Measurements from ENCODE around the gene PER2.

Gene PER2

GRCh38 chr2:238235856-238236255 lies 52.6 kb downstream of the PER2 start:
- H3K36me3 ChIP-seq (replicated peaks; ENCODE audit: low read depth, low read length), result no peaks in the 10 kb centered on the region
- H3K9ac ChIP-seq (ENCODE audit: low read length), result no peak overlapping the region
- TF ChIP-seq EZH2phosphoT487 (IDR thresholded peaks at IDR 0.05; ENCODE audit: low read depth) (no peak), CTCF (IDR thresholded peaks at IDR 0.05; ENCODE audit: low read depth, low read length) (no peak)
- H3K4me2 ChIP-seq (ENCODE audit: low read length), result no peak overlapping the region
- no peaks in the 10 kb centered on the region for H4K20me1 ChIP-seq (ENCODE audit: insufficient read depth, low read length)
- no peaks in the 10 kb centered on the region for H3K27me3 ChIP-seq (ENCODE audit: low read depth, low read length)
- no peaks in the 10 kb centered on the region for H3K9me3 ChIP-seq (ENCODE audit: insufficient read depth, low read length)
- H2AFZ ChIP-seq (ENCODE audit: low read depth, low read length), result no peak overlapping the region
- H3K4me1 ChIP-seq (ENCODE audit: low read length), result no peaks in the 10 kb centered on the region
- no peak overlapping the region for H3K27ac ChIP-seq (ENCODE audit: low read length)
- H3K4me3 ChIP-seq (ENCODE audit: low read length), result no peak overlapping the region
- H3K79me2 ChIP-seq (ENCODE audit: low read length), result no peaks in the 10 kb centered on the region

GRCh38 chr2:238235331-238235732 lies 53.1 kb downstream of the PER2 start:
- Histone ChIP-seq H3K79me2 (ENCODE audit: low read length) (no peaks in the 10 kb centered on the region), H3K36me3 (replicated peaks; ENCODE audit: low read depth, low read length) (no peaks in the 10 kb centered on the region), H3K4me1 (ENCODE audit: low read length) (no peaks in the 10 kb centered on the region), H3K27me3 (ENCODE audit: low read depth, low read length) (no peaks in the 10 kb centered on the region), H2AFZ (ENCODE audit: low read depth, low read length) (no peak overlapping the region), H3K9ac (ENCODE audit: low read length) (no peak overlapping the region), H3K27ac (ENCODE audit: low read length) (no peak overlapping the region), H3K9me3 (ENCODE audit: insufficient read depth, low read length) (no peaks in the 10 kb centered on the region), H3K4me3 (ENCODE audit: low read length) (no peak overlapping the region), H3K4me2 (ENCODE audit: low read length) (no peak overlapping the region), H4K20me1 (ENCODE audit: insufficient read depth, low read length) (no peaks in the 10 kb centered on the region)
- TF ChIP-seq CTCF (IDR thresholded peaks at IDR 0.05; ENCODE audit: low read depth, low read length), result no peak

- H3K27me3 ChIP-seq (ENCODE audit: low read depth, low read length), result no peaks in the 10 kb centered on the region
- no peak overlapping the region for H3K4me3 ChIP-seq (ENCODE audit: low read length)
- TF ChIP-seq CTCF (IDR thresholded peaks at IDR 0.05; ENCODE audit: low read depth, low read length) (no peak), EZH2phosphoT487 (IDR thresholded peaks at IDR 0.05; ENCODE audit: low read depth) (no peak)
Measured at GRCh38 chr2:238233625-238234024, 54.8 kb downstream of the PER2 start.

DNA sequence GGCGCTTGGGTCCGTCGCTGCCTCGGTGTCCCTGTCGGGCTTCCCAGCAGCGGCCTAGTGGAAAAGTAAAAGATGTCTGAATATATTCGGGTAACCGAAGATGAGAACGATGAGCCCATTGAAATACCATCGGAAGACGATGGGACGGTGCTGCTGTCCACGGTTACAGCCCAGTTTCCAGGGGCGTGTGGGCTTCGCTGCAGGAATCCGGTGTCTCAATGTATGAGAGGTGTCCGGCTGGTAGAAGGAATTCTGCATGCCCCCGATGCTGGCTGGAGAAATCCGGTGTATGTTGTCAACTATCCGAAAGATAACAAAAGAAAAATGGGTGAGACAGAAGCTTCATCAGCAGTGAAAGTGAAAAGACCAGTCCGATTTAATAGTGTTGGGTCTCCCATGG lies 56.6 kb downstream of the PER2 start:
- TF ChIP-seq CTCF (IDR thresholded peaks at IDR 0.05; ENCODE audit: low read depth, low read length) (no peak), EZH2phosphoT487 (IDR thresholded peaks at IDR 0.05; ENCODE audit: low read depth) (no peak)
- H3K9ac ChIP-seq (ENCODE audit: low read length), result no peak overlapping the region
- H2AFZ ChIP-seq (ENCODE audit: low read depth, low read length), result no peak overlapping the region
- no peak overlapping the region for H3K4me3 ChIP-seq (ENCODE audit: low read length)
- no peak overlapping the region for H3K27ac ChIP-seq (ENCODE audit: low read length)
- no peaks in the 10 kb centered on the region for H3K36me3 ChIP-seq (replicated peaks; ENCODE audit: low read depth, low read length)
- no peaks in the 10 kb centered on the region for H3K9me3 ChIP-seq (ENCODE audit: insufficient read depth, low read length)
- no peaks in the 10 kb centered on the region for H3K79me2 ChIP-seq (ENCODE audit: low read length)
- no peaks in the 10 kb centered on the region for H4K20me1 ChIP-seq (ENCODE audit: insufficient read depth, low read length)
- no peaks in the 10 kb centered on the region for H3K4me1 ChIP-seq (ENCODE audit: low read length)
- no peak overlapping the region for H3K4me2 ChIP-seq (ENCODE audit: low read length)
- no peaks in the 10 kb centered on the region for H3K27me3 ChIP-seq (ENCODE audit: low read depth, low read length)

More at GRCh38 chr2:238233625-238234024, 54.8 kb downstream of the PER2 start:
- Histone ChIP-seq H3K36me3 (replicated peaks; ENCODE audit: low read depth, low read length) (no peaks in the 10 kb centered on the region), H3K4me2 (ENCODE audit: low read length) (no peak overlapping the region), H3K79me2 (ENCODE audit: low read length) (no peaks in the 10 kb centered on the region), H3K9ac (ENCODE audit: low read length) (no peak overlapping the region), H3K4me1 (ENCODE audit: low read length) (no peaks in the 10 kb centered on the region), H3K9me3 (ENCODE audit: insufficient read depth, low read length) (no peaks in the 10 kb centered on the region), H4K20me1 (ENCODE audit: insufficient read depth, low read length) (no peaks in the 10 kb centered on the region), H2AFZ (ENCODE audit: low read depth, low read length) (no peak overlapping the region), H3K27ac (ENCODE audit: low read length) (no peak overlapping the region)
